ENCODE results near the gene LBX2. TPM values are rescaled to one million over a fixed set of nuclear protein-coding genes. Genes with fewer than 3 reads are reported as not detected.

Gene LBX2
- total RNA-seq, 1 donor from 2014 or later: 2.6 TPM

- DNase-seq (ENCODE audit: low spot score): peak; percentile 99
Measured at GRCh38 chr2:74458132-74458937, 41.1 kb downstream of the LBX2 start, which contains the start of gene WBP1. WBP1 (plus strand) TSS chr2:74458438; CDS start chr2:74458603, 165 bp downstream.

GRCh38 chr2:74457549-74458131 is 41.8 kb downstream of the LBX2 start:
- DNase-seq (ENCODE audit: low spot score): no peak

- no peak for DNase-seq (ENCODE audit: low spot score)
Measured at GRCh38 chr2:74457129-74457548, 42.3 kb downstream of the LBX2 start.

- DNase-seq (ENCODE audit: low spot score): peak; percentile 96
Measured at GRCh38 chr2:74454654-74455511, 44.5 kb downstream of the LBX2 start, which contains the start of gene INO80B. INO80B (plus strand) TSS chr2:74455087; CDS start chr2:74455117, 30 bp downstream.

- DNase-seq (ENCODE audit: low spot score): no peak
Measured at GRCh38 chr2:74450570-74451190, 48.7 kb downstream of the LBX2 start.

- DNase-seq (ENCODE audit: low spot score): no peak
Measured at GRCh38 chr2:74448771-74449170, 50.6 kb downstream of the LBX2 start.

Other genes starting within 250 kb of the LBX2 start
- 2.0 TPM for gene SLC4A5, start 156.2 kb downstream of the LBX2 start, total RNA-seq
- gene DCTN1, start 119.3 kb downstream of the LBX2 start, total RNA-seq: 97.1 TPM
- gene C2orf81, start 78.0 kb downstream of the LBX2 start, total RNA-seq: 1.1 TPM
- gene WDR54, start 77.9 kb downstream of the LBX2 start, total RNA-seq: 4.6 TPM
- 11.3 TPM for gene RTKN, start 57.7 kb downstream of the LBX2 start, total RNA-seq
- 30.6 TPM for gene INO80B, start 44.5 kb downstream of the LBX2 start, total RNA-seq
- gene WBP1, start 41.2 kb downstream of the LBX2 start, total RNA-seq: 45.5 TPM
- 45.6 TPM for gene MOGS, start 34.2 kb downstream of the LBX2 start, total RNA-seq
- gene MRPL53, start 26.9 kb downstream of the LBX2 start, total RNA-seq: 102 TPM
- 9.1 TPM for gene CCDC142, start 16.6 kb downstream of the LBX2 start, total RNA-seq
- 16.8 TPM for gene TTC31, start 16.5 kb downstream of the LBX2 start, total RNA-seq
- gene PCGF1, start 8.1 kb upstream of the LBX2 start, total RNA-seq: 22.1 TPM
- not detected for gene TLX2, start 14.8 kb upstream of the LBX2 start, total RNA-seq
- gene DQX1, start 26.6 kb upstream of the LBX2 start, total RNA-seq: not detected
- 112 TPM for gene AUP1, start 30.1 kb upstream of the LBX2 start, total RNA-seq
- gene HTRA2, start 30.3 kb upstream of the LBX2 start, total RNA-seq: 35.8 TPM
- 8.2 TPM for gene LOXL3, start 54.3 kb upstream of the LBX2 start, total RNA-seq
- gene DOK1, start 55.1 kb upstream of the LBX2 start, total RNA-seq: 38.2 TPM
- 0.32 TPM for gene M1AP, start 148.7 kb upstream of the LBX2 start, total RNA-seq
- 6.6 TPM for gene SEMA4F, start 154.6 kb upstream of the LBX2 start, total RNA-seq